ENCODE results near the gene MAGEA1.
"Not testable (repeated sequence)": the region's sequence is repeated elsewhere in the genome, so short reads cannot be mapped to it uniquely, and the experiment has no call there.

Gene MAGEA1

GRCh38 chrX:153179131-153179530, at the start of gene MAGEA1:
Gene MAGEA1, plus strand, starts transcription at chrX:153179284. Its CDS starts 3,106 bp downstream, at chrX:153182390.
- DNase-seq (ENCODE audit: low read depth in 2 of 2), result no peak

- DNase-seq (ENCODE audit: low read depth in 2 of 2), result not testable (repeated sequence)
These were observed 46.2 kb upstream of the MAGEA1 start for GRCh38 chrX:153132924-153133323.

DNA sequence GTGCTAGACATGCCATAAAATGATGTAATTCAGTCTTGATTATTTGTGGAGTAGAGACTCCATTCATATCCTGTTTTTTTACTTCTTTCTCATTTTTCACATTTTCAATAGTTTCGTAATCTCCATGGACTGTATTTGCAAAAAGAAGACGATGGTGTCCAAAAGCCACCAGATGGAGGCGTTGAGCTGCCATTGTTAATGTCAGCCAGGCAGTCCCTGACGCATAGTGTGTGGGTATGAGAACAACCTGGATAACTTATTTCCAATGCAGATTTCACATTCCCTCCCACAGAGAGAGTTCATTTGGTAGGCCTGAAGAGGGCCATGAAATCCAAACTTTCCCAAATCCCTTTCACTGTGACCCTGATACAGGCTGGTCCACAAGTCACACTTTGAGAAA, 40.0 kb upstream of the MAGEA1 start:
- not testable (repeated sequence) for DNase-seq (ENCODE audit: low read depth in 2 of 2)

GRCh38 chrX:153146288-153146687, 32.8 kb upstream of the MAGEA1 start:
- DNase-seq (ENCODE audit: low read depth in 2 of 2), result not testable (repeated sequence)

DNA sequence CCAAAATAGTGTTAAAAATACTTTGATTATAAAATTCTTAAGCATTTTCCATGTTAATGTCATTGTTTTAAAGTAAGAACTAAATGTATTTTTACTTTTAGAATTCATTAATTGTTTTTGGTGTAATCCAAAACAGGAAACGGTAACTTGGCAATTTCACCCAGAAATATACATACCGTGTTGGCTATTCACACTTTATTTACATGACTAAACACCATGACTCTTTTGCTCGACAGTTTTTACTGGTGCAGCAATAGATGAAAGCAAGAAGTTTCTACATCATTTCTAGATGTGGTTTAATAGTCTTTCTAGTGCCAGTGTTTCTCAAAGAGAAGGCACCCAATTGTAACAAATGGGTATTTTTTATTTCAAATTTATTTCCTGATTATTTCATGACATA, 25.6 kb upstream of the MAGEA1 start:
- no peak for DNase-seq (ENCODE audit: low read depth in 2 of 2)

- no peak for DNase-seq (ENCODE audit: low read depth in 2 of 2)
These were observed 21.6 kb upstream of the MAGEA1 start for GRCh38 chrX:153157450-153157849.

DNA sequence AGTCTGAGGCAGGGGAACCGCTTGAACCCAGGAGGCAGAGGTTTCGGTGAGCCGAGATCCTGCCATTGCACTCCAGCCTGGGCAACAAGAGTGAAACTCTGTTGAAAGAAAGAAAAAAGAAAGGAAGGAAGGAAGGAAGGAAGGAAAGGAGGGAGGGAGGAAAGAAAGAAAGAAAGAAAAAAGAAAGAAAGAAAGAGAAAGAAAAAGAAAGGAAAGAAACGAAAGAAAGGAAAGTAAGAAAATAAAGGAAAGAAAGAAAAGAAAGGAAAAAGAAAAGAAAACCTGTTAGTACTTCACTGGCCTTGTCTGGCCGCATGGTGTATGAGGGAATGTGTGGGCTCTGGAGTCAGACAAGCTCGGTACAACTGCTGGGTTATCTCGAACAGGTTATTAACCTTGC, 20.8 kb upstream of the MAGEA1 start:
- DNase-seq (ENCODE audit: low read depth in 2 of 2), result no peak

DNA sequence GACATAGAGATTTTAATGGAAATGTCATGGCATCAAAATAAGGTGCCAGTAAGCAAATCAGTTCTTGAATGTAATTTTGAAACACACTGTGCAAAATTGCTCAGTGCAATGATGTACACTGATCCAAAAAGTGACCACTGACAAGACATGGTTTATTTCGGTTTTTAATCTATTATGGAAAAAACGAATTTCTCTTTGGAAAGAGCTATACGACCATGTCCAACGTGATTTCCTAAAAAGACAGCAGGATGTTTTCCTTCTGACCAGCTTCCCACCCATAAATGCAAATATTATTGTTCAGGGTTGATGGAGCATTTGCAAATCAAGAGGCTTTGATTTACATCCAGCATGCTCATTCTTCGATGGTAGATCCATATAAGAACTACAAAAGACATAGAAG, 17.1 kb upstream of the MAGEA1 start:
- no peak for DNase-seq (ENCODE audit: low read depth in 2 of 2)

GRCh38 chrX:153164733-153165132, 14.4 kb upstream of the MAGEA1 start:
- no peak for DNase-seq (ENCODE audit: low read depth in 2 of 2)

GRCh38 chrX:153168423-153168822, 10.7 kb upstream of the MAGEA1 start:
- not testable (repeated sequence) for DNase-seq (ENCODE audit: low read depth in 2 of 2)

- no peak for DNase-seq (ENCODE audit: low read depth in 2 of 2)
These were observed 2.7 kb downstream of the MAGEA1 start for GRCh38 chrX:153181822-153182221.

GRCh38 chrX:153184787-153185186, 5.7 kb downstream of the MAGEA1 start:
- DNase-seq (ENCODE audit: low read depth in 2 of 2), result no peak

DNA sequence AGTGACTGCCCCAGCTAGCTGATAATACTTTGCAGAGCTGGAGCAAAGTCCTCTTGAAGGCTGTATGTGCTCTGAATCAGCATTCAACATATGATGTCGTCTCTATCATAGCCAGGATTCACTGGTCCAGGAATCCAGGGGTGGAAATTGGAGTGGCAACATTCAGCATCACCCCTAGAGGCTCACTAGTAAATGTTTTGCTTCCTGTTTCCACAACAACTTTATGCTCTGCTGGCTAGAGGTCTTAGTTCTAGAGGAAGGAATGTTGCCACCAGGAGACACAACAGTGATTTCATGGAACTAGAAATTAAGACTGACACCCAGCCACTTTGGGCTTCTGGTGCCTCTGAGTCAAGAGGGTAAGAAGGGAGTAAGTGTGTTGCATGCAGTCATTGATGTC, 11.3 kb downstream of the MAGEA1 start:
- no peak for DNase-seq (ENCODE audit: low read depth in 2 of 2)

DNA sequence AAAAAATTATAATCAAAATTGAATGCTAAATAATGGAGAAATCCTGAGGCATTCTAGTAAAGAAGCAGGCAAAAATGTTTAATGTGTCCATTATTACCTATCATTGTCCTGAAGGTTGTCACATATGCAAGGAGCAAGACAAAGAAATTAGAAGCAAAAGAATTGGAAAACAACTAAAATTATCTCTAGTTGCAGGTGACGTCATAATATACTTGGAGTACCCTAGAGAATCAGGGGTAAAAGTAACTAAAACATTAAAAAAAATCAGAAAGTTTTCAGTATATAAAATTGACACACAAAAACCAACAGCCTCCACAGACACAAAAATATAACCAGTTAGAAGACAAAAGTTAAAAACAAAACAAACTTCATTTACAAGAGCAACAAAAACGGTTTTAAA, 21.4 kb downstream of the MAGEA1 start:
- no peak for DNase-seq (ENCODE audit: low read depth in 2 of 2)

DNA sequence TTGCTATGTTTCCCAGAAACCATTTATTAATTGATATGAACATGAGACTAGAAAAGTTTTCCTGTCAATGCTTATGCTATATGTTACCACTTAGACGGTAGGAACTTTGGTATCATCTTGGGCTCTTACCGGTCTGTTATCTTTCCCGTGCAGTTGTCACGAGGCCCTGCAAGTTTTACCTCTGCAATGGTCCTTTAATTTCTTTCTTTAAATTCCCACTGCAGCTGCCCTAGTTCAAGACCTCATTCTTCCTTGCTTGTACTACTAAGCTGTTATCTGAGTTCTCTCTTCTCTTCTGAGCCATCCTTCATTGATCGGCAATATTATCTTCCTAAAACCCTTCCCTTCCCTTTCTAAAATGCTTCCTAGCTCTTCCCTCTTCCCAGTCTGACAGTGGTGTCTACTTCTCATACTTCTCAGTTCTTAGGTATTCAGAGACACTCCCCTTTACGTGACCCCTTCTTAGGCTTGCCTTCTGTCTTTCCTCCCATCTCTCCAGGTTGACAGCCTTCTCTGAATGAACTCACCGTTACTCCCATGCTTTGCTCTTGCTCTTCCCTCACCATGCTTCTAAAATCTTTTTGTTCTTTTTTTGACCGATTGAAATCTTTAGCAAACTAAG, 27.5 kb downstream of the MAGEA1 start:
- DNase-seq (ENCODE audit: low read depth in 2 of 2), result no peak

- no peak for DNase-seq (ENCODE audit: low read depth in 2 of 2)
These were observed 30.3 kb downstream of the MAGEA1 start for GRCh38 chrX:153209347-153209746.

DNA sequence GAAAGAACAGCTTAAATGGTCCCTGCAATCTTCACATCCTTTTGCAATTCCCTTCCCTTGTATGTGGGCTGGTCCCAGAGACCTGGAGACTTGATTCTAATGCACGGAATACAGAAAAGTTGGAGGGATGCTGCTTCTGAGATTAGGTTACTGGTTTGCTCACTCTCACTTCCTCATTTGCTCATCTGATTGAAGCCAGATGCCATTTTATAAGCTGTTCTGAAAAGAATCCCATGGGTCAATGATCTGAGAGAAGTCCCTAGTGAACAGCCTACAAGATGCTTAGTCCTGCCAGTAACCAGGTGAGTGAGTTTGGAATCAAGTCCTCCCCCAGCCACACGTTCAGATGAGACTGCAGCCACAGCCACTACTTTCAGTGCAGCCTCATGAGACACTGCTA, 35.9 kb downstream of the MAGEA1 start:
- no peak for DNase-seq (ENCODE audit: low read depth in 2 of 2)

GRCh38 chrX:153216926-153217325, 37.8 kb downstream of the MAGEA1 start:
- DNase-seq (ENCODE audit: low read depth in 2 of 2), result no peak

- no peak for DNase-seq (ENCODE audit: low read depth in 2 of 2)
These were observed 46.5 kb downstream of the MAGEA1 start for GRCh38 chrX:153225438-153226098.

- DNase-seq (ENCODE audit: low read depth in 2 of 2), result no peak
These were observed 47.5 kb downstream of the MAGEA1 start for GRCh38 chrX:153226344-153227185.

All from stimulated activated CD8-positive, alpha-beta memory T cell treated with anti-CD3 and anti-CD28 coated beads, Interleukin-15, amount 100 ng/mL, for 4 hours (primary cell).